Liver (tissue), 3 donors: ENCODE data around the gene DNAJA3.

ENCODE experiments used
- CTCF ChIP-seq: fragments of 150-350 bp; IDR thresholded peaks from 2 replicates; pipeline ENCODE4 v1.5.1; 2017; ENCODE audit warnings: improper control_type of control experiment, low read depth, low read length; ENCODE audit not compliant: missing input control
- TAF1 ChIP-seq: conservative IDR thresholded peaks from 2 replicates; pipeline ENCODE4 v1.6.1; 2016; ENCODE audit warnings: antibody characterized with exemption, mild to moderate bottlenecking
- donor health status: healthy.
- donor health status: healthy.

- TF ChIP-seq CTCF (no peak), TAF1 (no peak)
These were observed 60.6 kb downstream of the DNAJA3 start for GRCh38 chr16:4486126-4486893.
